PC-3 (cell line): ENCODE data around the gene FOXM1.

Experiments used
- CTCF ChIP-seq: fragments of 300-600 bp; sonication (generic); conservative IDR thresholded peaks from 2 replicates; pipeline ENCODE4 v1.5.1; 2017; ENCODE audit warnings: antibody characterized with exemption, low read depth, mild to moderate bottlenecking, low read length
- EZH2 ChIP-seq: fragments of 300-600 bp; sonication (generic); IDR thresholded peaks from one replicate; pipeline ENCODE4 v1.6.1; 2017; ENCODE audit warnings: antibody characterized with exemption, mild to moderate bottlenecking, low read length; ENCODE audit not compliant: unreplicated experiment

- TF ChIP-seq CTCF: no peak
- TF ChIP-seq EZH2: no peak
These were observed 27.3 kb upstream of the FOXM1 start for GRCh38 chr12:2904260-2904659.
